ENCODE results near the gene SHISAL1. TPM values are rescaled to one million over a fixed set of nuclear protein-coding genes. Genes with fewer than 3 reads are reported as not detected.
"Not testable (repeated sequence)": the region's sequence is repeated elsewhere in the genome, so short reads cannot be mapped to it uniquely, and the experiment has no call there.

Gene SHISAL1
- total RNA-seq, 2 donors from 2014 or later, result 9.8 to 12.7 TPM

DNA sequence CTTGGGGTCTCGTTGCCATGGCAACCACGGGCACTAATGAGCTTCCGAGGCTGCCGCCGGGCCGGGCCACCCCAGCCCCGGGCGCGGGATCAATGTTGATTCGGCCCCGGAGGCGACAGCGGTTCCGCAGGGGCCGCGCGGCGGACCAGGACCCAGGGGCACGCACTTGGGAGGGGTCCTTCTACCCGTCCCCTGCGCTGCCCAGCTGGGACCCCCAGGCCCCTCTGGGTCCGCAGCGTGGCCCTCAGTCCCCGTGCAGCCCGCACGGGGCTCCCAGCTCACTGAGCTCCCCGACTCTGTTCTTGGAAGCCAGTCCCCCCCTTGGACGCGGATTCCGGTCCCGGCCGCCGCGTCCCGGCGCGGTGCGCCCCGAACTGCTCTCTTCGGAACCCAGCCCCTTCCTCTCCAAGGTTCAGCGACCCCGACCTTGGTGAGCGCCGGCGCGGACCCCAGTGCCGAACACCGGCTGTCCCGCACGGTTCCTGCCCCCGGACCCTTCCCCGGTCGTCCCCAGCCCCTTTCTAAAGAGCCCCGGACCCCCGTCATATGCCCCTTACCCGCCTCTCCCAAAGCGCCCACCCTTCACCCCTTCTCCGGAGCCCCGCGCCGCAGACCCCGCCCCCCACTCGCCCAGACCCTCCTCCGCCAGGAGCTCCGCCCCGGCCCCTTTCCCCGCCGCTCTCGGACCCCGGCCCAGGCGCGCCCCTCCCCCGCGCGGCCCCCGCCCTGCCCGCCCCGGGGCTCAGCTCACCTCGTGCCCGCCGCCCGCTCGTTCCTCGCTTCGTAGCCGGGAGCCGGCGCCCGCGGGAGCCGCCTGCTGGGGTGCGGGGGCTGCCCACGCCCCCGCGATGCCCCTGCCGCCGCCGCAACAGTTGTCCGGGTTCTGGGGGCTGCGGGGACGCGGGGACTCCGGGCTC lies 18.3 kb upstream of the SHISAL1 start:
- intact Hi-C loops (cut with DNase I), result loop anchor here (10.0 kb wide), 2 partner anchors 246 to 1834 kb away; no protein-coding TSS in a partner anchor
- DNase-seq (ENCODE audit: low spot score), result no peak

GRCh38 chr22:44330188-44330743 lies 17.5 kb upstream of the SHISAL1 start:
- DNase-seq (ENCODE audit: low spot score), result no peak
- intact Hi-C loops (cut with DNase I), result loop anchor here (10.0 kb wide), 2 partner anchors 245 to 1835 kb away; no protein-coding TSS in a partner anchor

DNA sequence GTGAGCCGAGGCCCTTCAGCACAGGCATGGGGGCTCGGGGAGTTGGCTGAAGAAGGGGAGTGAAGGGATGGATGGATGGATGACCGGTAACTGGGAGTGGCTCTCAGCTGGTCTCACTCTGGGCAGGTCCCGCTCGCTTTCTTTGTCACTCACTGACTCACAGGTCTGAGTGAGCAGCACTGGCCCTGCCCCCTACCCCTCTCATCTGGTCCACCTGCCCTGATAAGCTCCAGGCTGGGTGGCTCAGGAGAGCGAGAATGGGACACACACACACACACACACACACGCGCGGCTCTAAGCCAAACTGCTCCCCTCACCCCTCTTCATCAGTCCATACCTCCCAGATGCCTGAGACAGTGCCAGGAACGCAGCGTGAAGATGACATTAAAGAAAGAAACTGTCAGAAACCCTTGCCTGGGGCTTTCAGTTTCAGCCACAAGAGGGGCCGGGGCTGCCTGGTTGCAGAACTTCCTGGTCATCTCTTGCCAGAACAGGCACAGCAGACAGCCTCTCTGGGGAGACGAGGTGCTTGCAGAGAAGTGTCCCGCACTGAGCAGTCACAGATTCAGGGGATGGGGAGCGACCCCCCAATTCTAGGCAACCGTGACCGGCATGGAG lies 16.5 kb upstream of the SHISAL1 start:
- no peak for DNase-seq (ENCODE audit: low spot score)

DNA sequence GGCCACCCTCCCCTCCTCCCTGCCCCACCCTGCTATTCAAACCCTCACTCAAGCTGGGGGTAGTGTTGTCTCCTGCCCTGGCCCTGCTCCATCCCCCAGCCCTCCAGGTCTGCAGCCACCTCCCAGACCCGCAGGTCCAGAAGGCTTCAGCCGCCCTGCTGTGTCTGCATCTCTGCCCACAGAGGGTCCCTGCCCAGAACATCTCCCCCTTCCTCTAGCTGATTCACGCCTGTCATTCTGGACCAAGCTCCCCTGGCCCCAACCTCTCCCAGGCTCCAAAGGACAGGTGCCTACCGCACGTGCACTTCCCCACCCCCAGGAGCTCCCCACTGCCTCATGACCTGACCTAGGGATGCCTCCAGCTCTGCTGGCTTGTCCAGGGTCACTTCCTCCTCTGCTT lies 16.0 kb upstream of the SHISAL1 start:
- intact Hi-C loops (cut with DNase I), result no loop called here
- DNase-seq (ENCODE audit: low spot score), result no peak

More for the DNA sequence above, 16.5 kb upstream of the SHISAL1 start:
- intact Hi-C loops (cut with DNase I), result no loop called here

DNA sequence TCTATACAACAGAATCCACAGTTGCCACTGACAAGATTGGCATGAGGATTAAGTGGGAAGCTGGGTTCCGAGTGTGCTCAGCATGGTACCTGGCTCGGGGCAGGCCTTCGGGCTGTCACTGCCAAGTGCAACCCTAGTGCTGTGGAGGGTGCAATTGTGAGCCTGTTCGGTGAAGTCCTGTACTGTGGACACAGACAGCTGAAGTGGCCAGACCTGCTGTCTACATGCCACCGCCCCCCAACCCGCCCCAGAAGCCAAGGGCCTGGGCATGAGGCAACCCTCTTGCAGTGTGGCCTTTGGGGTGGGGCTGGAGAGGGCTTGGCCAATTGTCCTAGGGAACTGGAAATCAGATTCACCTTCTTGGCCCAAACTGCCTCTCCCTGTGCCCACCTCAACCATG lies 15.6 kb upstream of the SHISAL1 start:
- DNase-seq (ENCODE audit: low spot score), result no peak
- intact Hi-C loops (cut with DNase I), result no loop called here

- intact Hi-C loops (cut with DNase I), result no loop called here
- DNase-seq (ENCODE audit: low spot score), result no peak
Observed at GRCh38 chr22:44326491-44326885, 13.7 kb upstream of the SHISAL1 start.

DNA sequence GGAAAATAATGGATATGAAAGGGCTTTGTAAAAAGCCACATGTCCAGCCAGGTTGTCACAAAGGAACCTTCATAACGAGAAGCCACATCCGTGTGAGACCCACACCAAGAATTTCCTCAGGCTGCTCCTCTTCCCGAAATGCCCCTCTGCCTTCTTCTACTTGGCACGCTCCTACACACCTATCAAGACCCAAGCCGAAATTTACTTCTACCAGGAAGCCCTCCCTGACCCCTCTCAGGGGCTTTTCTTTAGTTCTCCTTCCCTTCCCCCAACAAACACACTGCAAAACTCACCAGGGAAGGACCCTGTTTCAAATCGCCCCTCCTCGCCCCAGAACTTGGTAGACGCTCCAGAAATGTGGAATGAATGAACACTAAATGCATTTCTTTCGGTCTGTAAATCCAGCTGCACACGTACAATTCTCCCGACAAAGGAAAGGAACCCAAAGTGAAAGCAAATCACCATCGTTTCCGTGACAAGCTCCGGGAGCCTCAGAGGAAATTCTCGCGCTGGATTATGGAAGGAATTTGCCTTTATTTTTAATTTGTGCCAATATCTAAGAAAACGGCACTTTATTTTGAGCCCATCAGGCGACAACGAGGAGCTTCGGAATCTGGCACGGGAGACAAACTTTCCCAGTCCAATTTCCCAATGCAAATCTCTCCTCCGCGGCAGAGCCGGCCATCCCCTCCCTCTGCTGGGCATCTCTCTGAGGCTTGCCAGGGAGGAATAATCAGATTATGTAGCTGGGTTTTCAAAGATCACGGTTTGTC lies 13.2 kb upstream of the SHISAL1 start:
- no peak for DNase-seq (ENCODE audit: low spot score)
- intact Hi-C loops (cut with DNase I), result no loop called here

DNA sequence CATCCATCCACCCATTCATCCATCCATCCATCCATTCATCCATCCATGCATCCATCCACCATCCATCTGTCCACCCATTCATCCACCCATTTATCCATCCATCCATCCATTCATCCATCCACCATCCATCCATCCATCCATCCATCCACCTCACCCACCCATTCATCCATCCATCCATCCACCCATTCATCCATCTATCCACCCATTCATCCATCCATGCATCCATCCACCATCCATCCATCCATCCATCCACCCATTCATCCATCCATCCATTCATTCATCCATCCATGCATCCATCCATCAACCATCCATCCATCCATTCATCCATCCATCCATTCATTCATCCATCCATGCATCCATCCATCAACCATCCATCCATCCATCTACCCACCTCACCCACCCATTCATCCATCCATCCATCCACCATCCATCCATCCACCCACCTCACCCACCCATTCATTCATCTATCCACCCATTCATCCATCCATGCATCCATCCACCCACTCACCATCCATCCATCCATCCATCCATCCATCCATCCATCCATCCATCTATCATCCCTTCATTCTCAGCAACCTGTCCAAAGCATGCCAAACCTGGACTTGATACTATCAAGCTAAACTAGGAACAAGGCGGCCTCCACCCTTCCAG lies 10.5 kb upstream of the SHISAL1 start:
- intact Hi-C loops (cut with DNase I); DNase-seq (ENCODE audit: low spot score): not testable (repeated sequence)

- intact Hi-C loops (cut with DNase I), result no loop called here
- DNase-seq (ENCODE audit: low spot score), result no peak
Observed at GRCh38 chr22:44319685-44320084, 6.9 kb upstream of the SHISAL1 start.

- intact Hi-C loops (cut with DNase I), result no loop called here
- DNase-seq (ENCODE audit: low spot score), result no peak
Observed at GRCh38 chr22:44318751-44319150, 6.0 kb upstream of the SHISAL1 start.

- DNase-seq (ENCODE audit: low spot score), result no peak
- intact Hi-C loops (cut with DNase I), result no loop called here
Observed at GRCh38 chr22:44317886-44318637, 5.3 kb upstream of the SHISAL1 start.

DNA sequence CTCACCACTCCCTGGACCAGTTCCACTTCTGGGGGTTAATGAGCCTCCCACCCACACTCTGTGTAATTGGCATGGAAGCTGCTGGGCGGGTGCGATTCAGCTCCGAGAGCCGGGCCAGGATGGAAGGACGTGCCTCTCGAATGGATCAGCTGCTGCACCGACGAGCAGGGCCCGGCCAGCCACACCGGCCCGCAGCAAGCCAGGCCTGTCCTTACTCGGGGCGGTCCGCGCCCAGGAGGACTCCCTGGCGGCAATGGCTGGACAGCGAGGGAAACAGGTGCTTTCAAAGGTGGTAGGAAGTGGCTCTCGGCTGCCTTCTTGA lies 4.3 kb upstream of the SHISAL1 start:
- intact Hi-C loops (cut with DNase I), result no loop called here
- DNase-seq (ENCODE audit: low spot score), result no peak

- DNase-seq (ENCODE audit: low spot score), result no peak
- intact Hi-C loops (cut with DNase I), result no loop called here
Observed at GRCh38 chr22:44316393-44317122, 3.8 kb upstream of the SHISAL1 start.

DNA sequence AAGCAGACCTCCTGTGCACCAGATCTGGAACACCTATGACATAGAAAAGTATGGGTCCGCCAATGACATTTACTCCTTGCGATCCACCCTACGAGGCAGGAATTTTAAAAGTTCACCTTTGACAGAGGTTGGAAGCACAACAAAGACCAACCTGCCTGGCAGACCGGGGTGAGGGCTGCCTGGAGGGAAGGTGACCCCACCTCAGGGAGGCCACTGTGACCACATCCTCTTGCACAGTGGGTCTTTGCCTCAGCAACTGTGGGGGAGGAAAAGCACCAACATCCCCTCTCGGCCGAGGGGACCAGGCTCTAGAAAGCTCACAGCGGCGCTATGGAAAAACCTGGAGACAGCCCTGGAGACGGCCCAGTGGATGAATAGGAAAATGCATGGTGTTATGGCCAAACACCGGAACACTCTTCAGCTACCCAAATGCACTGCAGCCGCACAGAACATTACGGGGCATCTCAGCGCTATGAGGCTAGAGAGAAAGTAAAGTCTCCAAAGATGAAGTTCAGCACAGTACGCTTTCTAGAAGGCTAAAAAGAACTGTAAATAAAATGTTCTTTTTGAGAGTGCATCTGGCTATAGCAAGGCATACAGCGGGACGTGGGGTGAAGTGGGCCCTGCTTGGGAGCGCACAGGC lies 1.8 kb upstream of the SHISAL1 start:
- intact Hi-C loops (cut with DNase I), result loop anchor here in 1 of 2 donors (5.0 kb wide), 2 partner anchors 48 to 1162 kb away; partner anchors contain the start of gene TSPO

DNA sequence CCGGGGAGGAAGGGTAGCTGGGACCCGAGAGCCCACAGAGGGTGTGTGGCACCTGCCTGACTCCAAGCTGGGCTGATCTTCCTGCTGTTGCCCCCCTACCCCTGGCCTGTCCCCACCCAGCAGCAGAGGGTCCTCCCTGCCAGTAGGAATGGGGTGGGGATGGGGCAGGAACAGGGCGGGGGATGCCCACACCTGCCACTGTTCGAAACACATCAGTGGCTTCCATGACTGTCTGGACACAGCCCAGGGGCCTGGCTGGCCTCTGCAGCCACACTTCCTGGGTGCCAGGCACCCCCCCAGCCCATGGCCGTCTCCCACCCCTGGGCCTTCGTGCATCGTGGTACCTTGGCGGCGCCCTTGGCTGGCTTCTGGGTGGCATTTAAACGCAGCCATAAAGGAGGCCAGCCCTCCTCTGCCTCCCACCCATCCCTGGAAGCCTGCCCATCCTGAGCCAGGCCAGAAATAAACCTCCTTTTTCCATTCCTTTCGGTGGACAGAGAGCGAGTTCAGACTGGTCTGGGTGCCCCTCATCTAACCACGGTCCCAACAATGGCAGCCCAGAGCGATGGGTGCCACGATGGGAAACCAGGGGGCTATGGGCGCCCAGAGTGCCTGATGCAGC lies 745 bp upstream of the SHISAL1 start:
- no peak for DNase-seq (ENCODE audit: low spot score)
- intact Hi-C loops (cut with DNase I), result loop anchor here in 1 of 2 donors (5.0 kb wide), 2 partner anchors 49 to 1161 kb away; partner anchors contain the start of gene TSPO

More for the DNA sequence above, 1.8 kb upstream of the SHISAL1 start:
- no peak for DNase-seq (ENCODE audit: low spot score)

GRCh38 chr22:44311855-44312170 lies 938 bp downstream of the SHISAL1 start:
- no peak for DNase-seq (ENCODE audit: low spot score)
- intact Hi-C loops (cut with DNase I), result loop anchor here in 1 of 2 donors (5.0 kb wide), 2 partner anchors 50 to 1160 kb away; partner anchors contain the start of gene TSPO

Measured in posterior vena cava (tissue), 2 donors.